ENCODE measurements around the gene GSTK1. TPM values are rescaled to one million over a fixed set of nuclear protein-coding genes. Genes with fewer than 3 reads are reported as not detected.

The GSTK1 gene
- total and polyA plus RNA-seq, 8 donors = 71.8 to 305 (median 152) TPM

DNA sequence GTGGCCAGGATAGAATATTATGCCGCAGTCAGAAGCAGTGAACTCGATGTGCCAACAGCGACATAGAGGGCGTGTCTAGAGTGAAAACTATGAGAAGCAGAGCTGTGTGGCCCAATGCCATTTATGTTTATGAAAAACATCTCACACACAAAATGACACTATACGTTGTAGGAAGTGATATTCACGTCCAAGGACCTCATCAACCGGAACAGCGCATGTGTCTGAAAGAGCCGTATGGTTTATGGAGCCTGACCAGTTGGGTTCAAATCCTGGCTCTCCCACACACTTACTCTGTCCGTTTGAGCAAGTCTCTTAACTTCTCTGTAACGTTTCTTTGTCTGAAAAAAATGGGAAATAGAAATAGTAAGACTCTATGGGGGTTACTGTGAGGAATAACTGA is 20.9 kb upstream of the GSTK1 start:
- Histone ChIP-seq H3K27me3 (no peaks in the 10 kb centered on the region), H3K4me1 (peaks cover 0 to 31% (median 12%) of the 10 kb centered on the region in 4 donors), H3K4me3 (no peak overlapping the region), H3K27ac (no peak overlapping the region), H3K36me3 (no peaks in the 10 kb centered on the region), H3K9me3 (peaks cover 0 to 2% (median 0%) of the 10 kb centered on the region in 4 donors)
- DNase-seq = no peak
- WGBS, 5 donors = 82 to 89% (median 86%) methylated on average over 11 of the region's 11 CpGs
- no peak for TF ChIP-seq POLR2AphosphoS5 (IDR thresholded peaks at IDR 0.05)
- TF ChIP-seq EP300 (IDR thresholded peaks at IDR 0.05) = no peak
- TF ChIP-seq POLR2A (IDR thresholded peaks at IDR 0.05) = no peak
- TF ChIP-seq, protein P1, sequence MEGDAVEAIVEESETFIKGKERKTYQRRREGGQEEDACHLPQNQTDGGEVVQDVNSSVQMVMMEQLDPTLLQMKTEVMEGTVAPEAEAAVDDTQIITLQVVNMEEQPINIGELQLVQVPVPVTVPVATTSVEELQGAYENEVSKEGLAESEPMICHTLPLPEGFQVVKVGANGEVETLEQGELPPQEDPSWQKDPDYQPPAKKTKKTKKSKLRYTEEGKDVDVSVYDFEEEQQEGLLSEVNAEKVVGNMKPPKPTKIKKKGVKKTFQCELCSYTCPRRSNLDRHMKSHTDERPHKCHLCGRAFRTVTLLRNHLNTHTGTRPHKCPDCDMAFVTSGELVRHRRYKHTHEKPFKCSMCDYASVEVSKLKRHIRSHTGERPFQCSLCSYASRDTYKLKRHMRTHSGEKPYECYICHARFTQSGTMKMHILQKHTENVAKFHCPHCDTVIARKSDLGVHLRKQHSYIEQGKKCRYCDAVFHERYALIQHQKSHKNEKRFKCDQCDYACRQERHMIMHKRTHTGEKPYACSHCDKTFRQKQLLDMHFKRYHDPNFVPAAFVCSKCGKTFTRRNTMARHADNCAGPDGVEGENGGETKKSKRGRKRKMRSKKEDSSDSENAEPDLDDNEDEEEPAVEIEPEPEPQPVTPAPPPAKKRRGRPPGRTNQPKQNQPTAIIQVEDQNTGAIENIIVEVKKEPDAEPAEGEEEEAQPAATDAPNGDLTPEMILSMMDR (IDR thresholded peaks at IDR 0.05) = no peak
- intact Hi-C loops (cut with DNase I; ENCODE audit: low total_unique reads) = no loop called here

DNA sequence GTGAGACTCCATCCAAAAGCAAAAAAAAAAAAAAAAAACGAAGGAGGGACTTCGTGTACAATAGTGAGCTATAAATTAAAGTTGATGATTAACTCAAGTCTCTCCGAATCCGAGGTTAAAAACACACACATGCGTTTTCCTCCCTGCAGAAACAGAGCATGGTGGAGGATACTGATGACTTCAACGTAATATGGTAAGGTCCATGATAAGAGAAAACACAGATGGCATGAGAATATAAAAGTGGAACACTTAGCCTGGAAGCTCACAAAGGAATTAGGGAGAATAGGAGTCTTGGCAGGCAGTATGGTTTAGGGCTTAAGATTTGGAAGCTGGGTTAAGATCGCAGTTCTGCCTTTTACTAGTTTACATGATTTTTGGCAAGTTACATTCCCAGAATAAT is 20.1 kb upstream of the GSTK1 start:
- intact Hi-C loops (cut with DNase I; ENCODE audit: low total_unique reads) = no loop called here
- H3K27ac ChIP-seq = no peak overlapping the region
- no peaks in the 10 kb centered on the region for H3K9me3 ChIP-seq
- no peaks in the 10 kb centered on the region for H3K36me3 ChIP-seq
- no peaks in the 10 kb centered on the region for H3K27me3 ChIP-seq
- H3K4me1 ChIP-seq = peaks cover 0 to 34% (median 12%) of the 10 kb centered on the region in 4 donors
- WGBS, 5 donors = 22 to 41% (median 31%) methylated on average over 7 of the region's 7 CpGs
- H3K4me3 ChIP-seq = no peak overlapping the region
- DNase-seq = no peak
- TF ChIP-seq, protein P1 (IDR thresholded peaks at IDR 0.05) = no peak
- no peak for TF ChIP-seq EP300 (IDR thresholded peaks at IDR 0.05)
- TF ChIP-seq POLR2AphosphoS5 (IDR thresholded peaks at IDR 0.05) = no peak
- TF ChIP-seq POLR2A (IDR thresholded peaks at IDR 0.05) = no peak

DNA sequence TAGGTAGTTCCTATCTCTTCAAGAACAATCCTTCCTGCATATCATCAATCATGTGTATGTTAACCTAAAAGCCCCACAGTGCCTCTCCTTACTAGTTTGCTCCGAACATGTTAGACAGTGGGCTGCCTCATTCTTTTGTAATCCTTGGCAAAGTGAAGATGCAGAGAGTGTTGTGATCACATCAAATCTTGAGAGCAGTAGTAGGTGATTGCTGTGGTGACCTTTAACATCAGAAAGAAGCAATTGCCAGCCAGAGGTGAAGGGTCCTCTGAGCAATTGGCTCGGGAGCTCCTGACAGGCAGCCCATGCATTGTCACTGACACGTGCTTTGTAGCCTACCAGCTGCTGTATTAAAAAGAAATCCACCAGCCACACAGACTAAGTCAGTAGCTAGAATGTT is 19.6 kb upstream of the GSTK1 start:
- no peak for TF ChIP-seq POLR2A (IDR thresholded peaks at IDR 0.05)
- TF ChIP-seq, protein P1 (IDR thresholded peaks at IDR 0.05) = no peak
- no peak for TF ChIP-seq EP300 (IDR thresholded peaks at IDR 0.05)
- TF ChIP-seq POLR2AphosphoS5 (IDR thresholded peaks at IDR 0.05) = no peak
- no peaks in the 10 kb centered on the region for H3K9me3 ChIP-seq
- no peaks in the 10 kb centered on the region for H3K27me3 ChIP-seq
- no peak overlapping the region for H3K27ac ChIP-seq
- WGBS, 5 donors = 28 to 45% (median 40%) methylated on average over 3 of the region's 3 CpGs
- no peaks in the 10 kb centered on the region for H3K36me3 ChIP-seq
- peaks cover 0 to 37% (median 12%) of the 10 kb centered on the region in 4 donors for H3K4me1 ChIP-seq
- intact Hi-C loops (cut with DNase I; ENCODE audit: low total_unique reads) = no loop called here
- no peak for DNase-seq
- H3K4me3 ChIP-seq = no peak overlapping the region

DNA sequence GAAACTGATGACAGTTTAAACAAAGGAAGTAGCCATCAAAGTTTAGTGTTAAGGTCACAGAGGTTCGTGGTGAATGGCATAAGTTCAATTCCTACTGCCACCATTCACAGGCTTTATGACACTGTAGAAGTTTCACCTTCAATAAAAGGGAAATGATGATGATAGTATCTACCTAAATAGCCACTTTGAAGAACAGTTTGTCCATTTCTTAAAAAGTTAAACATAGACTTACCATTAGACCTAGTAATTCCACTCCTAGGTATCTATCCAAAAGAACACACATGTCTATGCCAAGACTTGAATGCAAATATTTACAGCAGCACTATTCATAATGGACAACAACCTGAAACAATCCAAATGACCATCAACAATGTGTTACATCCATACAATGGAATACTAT is 18.9 kb upstream of the GSTK1 start:
- Histone ChIP-seq H3K36me3 (no peaks in the 10 kb centered on the region), H3K27ac (no peak overlapping the region), H3K27me3 (no peaks in the 10 kb centered on the region), H3K4me1 (peaks cover 0 to 37% (median 12%) of the 10 kb centered on the region in 4 donors), H3K9me3 (no peaks in the 10 kb centered on the region), H3K4me3 (no peak overlapping the region)
- TF ChIP-seq EP300 (IDR thresholded peaks at IDR 0.05) (no peak), POLR2A (IDR thresholded peaks at IDR 0.05) (no peak), POLR2AphosphoS5 (IDR thresholded peaks at IDR 0.05) (no peak)
- TF ChIP-seq, protein P1 (IDR thresholded peaks at IDR 0.05) = no peak
- intact Hi-C loops (cut with DNase I; ENCODE audit: low total_unique reads) = no loop called here
- no peak for DNase-seq
- 29 to 53% (median 49%) methylated on average over 1 of the region's 1 CpG for WGBS, 5 donors

All from stomach (tissue), 9 donors.